SK-N-SH treated with all-trans-retinoic acid at 6 μM for 48 hours (cell line): ENCODE data around the gene TSPAN18.

Experiments
- CREB5 ChIP-seq: fragments of 250-450 bp; sonication (Bioruptor Pico); IDR thresholded peaks from 2 replicates; pipeline ENCODE4 v1.5.1; 2020; ENCODE audit warnings: low read depth, mild to moderate bottlenecking, moderate library complexity
- PATZ1 ChIP-seq: fragments of 250-450 bp; sonication (Bioruptor Pico); IDR thresholded peaks from 2 replicates; pipeline ENCODE4 v1.8.0; 2020; ENCODE audit warnings: mild to moderate bottlenecking, moderate library complexity, borderline replicate concordance
- RARB ChIP-seq: fragments of 250-450 bp; sonication (Bioruptor Pico); IDR thresholded peaks from 2 replicates; pipeline ENCODE4 v1.8.0; 2021; ENCODE audit warnings: mild to moderate bottlenecking, moderate library complexity
- ZFP30 ChIP-seq: fragments of 450-650 bp; formaldehyde crosslinking; IDR thresholded peaks from 2 replicates; pipeline ENCODE4 v1.5.0; 2022; ENCODE audit warnings: mild to moderate bottlenecking, moderate library complexity
- ZNF565 ChIP-seq: fragments of 450-650 bp; formaldehyde crosslinking; conservative IDR thresholded peaks from 2 replicates; pipeline ENCODE4 v1.5.0; 2020; ENCODE audit warnings: low read depth, mild to moderate bottlenecking, moderate library complexity

DNA sequence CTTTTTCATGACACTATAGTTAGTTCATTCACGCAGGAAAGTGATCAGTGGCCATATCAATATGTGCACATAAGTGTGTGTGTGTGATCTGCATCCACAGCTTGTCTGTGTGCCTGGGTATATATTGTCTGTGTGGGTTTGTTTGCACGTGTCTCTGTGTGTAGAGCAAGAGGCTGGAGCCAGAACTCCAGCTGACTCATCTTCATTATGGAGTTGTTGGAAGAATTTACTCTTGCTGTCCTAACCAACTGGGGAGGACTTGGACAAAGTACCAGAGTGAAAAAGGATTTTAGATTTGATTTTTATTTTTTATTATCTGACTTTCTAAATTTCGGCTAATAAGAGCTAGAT, 160.0 kb downstream of the TSPAN18 start:
- TF ChIP-seq CREB5 (CRISPR knock-in tag) (no peak), RARB (no peak), ZNF565 (CRISPR knock-in tag) (no peak), ZFP30 (CRISPR knock-in tag) (no peak), PATZ1 (CRISPR knock-in tag) (no peak)
